OCI-LY7 (cell line): ENCODE data around the gene SBF2. TPM values are rescaled to one million over a fixed set of nuclear protein-coding genes. Genes with fewer than 3 reads are reported as not detected.

Source experiments
- BruUV-seq: library from RNA; stranded (reverse); fragments of 400-500 nt; replicated peaks from 2 replicates; lab custom pipeline; 2021; lab: Mats Ljungman, UMichigan
- CTCF ChIA-PET: fragments of 300-600 bp; sonication (Branson Sonifier 250); formaldehyde crosslinking; loops from one replicate; lab custom pipeline; 2022; ENCODE audit warnings: antibody characterized with exemption; ENCODE audit not compliant: unreplicated experiment; lab: Charles Lee
- POLR2A ChIA-PET: fragments of 300-600 bp; sonication (Branson Sonifier 250); formaldehyde crosslinking; loops from one replicate; lab custom pipeline; 2022; ENCODE audit warnings: antibody characterized with exemption; lab: Charles Lee
- DNase-seq: peaks from one replicate; pipeline ENCODE4 v3.0.0-alpha.2; 2015; ENCODE audit warnings: low spot score
- H2AFZ ChIP-seq: fragments of 200-600 bp; sonication (generic), shearing (Covaris generic); 2 replicates; pipeline ENCODE4 v1.6.1; 2014; ENCODE audit warnings: mild to moderate bottlenecking, antibody characterized with exemption, low read length, moderate library complexity
- H3K27ac ChIP-seq: fragments of 200-600 bp; sonication (generic); 2 replicates; pipeline ENCODE4 v1.5.1; 2014; ENCODE audit warnings: mixed run types, low read depth, mild to moderate bottlenecking, moderate library complexity, low read length, inconsistent platforms; ENCODE audit not compliant: poor library complexity, severe bottlenecking
- H3K36me3 ChIP-seq: fragments of 200-600 bp; sonication (generic); 2 replicates; pipeline ENCODE4 v1.6.1; 2014; ENCODE audit warnings: mild to moderate bottlenecking, antibody characterized with exemption, low read length, moderate library complexity, mixed read lengths; ENCODE audit not compliant: insufficient read depth
- H3K4me1 ChIP-seq: fragments of 200-600 bp; sonication (generic); 2 replicates; pipeline ENCODE4 v1.5.1; 2014; ENCODE audit warnings: mild to moderate bottlenecking, low read length; ENCODE audit not compliant: insufficient read depth, poor library complexity, severe bottlenecking
- H3K4me2 ChIP-seq: fragments of 200-600 bp; sonication (generic); 2 replicates; pipeline ENCODE4 v1.6.1; 2014; ENCODE audit warnings: mild to moderate bottlenecking, low read length
- H3K4me3 ChIP-seq: fragments of 200-600 bp; sonication (generic); 2 replicates; pipeline ENCODE4 v1.5.1; 2014; ENCODE audit warnings: mild to moderate bottlenecking, low read depth, low read length; ENCODE audit not compliant: poor library complexity, severe bottlenecking
- H3K79me2 ChIP-seq: fragments of 200-600 bp; sonication (generic); 2 replicates; pipeline ENCODE4 v1.6.1; 2016; ENCODE audit warnings: low read depth, mild to moderate bottlenecking, low read length, moderate library complexity, mixed read lengths; ENCODE audit not compliant: insufficient read depth
- H3K9me2 ChIP-seq: fragments of 200-600 bp; sonication (generic); 2 replicates; pipeline ENCODE4 v1.6.1; 2016; ENCODE audit warnings: mild to moderate bottlenecking, low read length, mixed read lengths; ENCODE audit not compliant: insufficient read depth
- H3K9me3 ChIP-seq: fragments of 200-600 bp; sonication (generic); 2 replicates; pipeline ENCODE4 v1.6.1; 2014; ENCODE audit warnings: mild to moderate bottlenecking, mixed run types, low read length, mixed read lengths
- H4K20me1 ChIP-seq: fragments of 200-600 bp; sonication (generic); 2 replicates; pipeline ENCODE4 v1.6.1; 2014; ENCODE audit warnings: mild to moderate bottlenecking, antibody characterized with exemption, low read length, moderate library complexity, mixed read lengths; ENCODE audit not compliant: insufficient read depth
- CTCF ChIP-seq: fragments of 200-600 bp; sonication (generic); conservative IDR thresholded peaks from 2 replicates; pipeline ENCODE4 v1.5.1; 2014; ENCODE audit warnings: mild to moderate bottlenecking, antibody characterized with exemption, low read length, moderate library complexity, mixed read lengths
- EZH2phosphoT487 ChIP-seq: fragments of 200-600 bp; sonication (generic); IDR thresholded peaks from 2 replicates; pipeline ENCODE4 v1.6.1; 2018; ENCODE audit warnings: low read depth, borderline replicate concordance, mild to moderate bottlenecking, mixed run types, antibody characterized with exemption, low read length, moderate library complexity, mixed read lengths
- intact Hi-C: fragments of 100-400 bp; cut with micrococcal nuclease; formaldehyde crosslinking; loops from one replicate; pipeline ENCODE4 v1.10.0; 2022; ENCODE audit not compliant: unreplicated experiment
- total RNA-seq, 2 experiments: library from RNA; depleted of rRNA in 1 of 2; stranded (reverse); fragments of >200 nt in 1 of 2; shearing (Covaris generic) in 1 of 2; gene quantifications; 2 replicates each; pipeline ENCODE4 v1.2.3, GENCODE V29; 2014 to 2022

Gene SBF2
- total RNA-seq, 2 experiments from 2014 or later: 12.9 to 14.3 TPM

- Histone ChIP-seq H3K4me2 (no peak overlapping the region), H3K9me3 (no peaks in the 10 kb centered on the region), H3K36me3 (no peaks in the 10 kb centered on the region), H4K20me1 (no peaks in the 10 kb centered on the region), H3K79me2 (no peaks in the 10 kb centered on the region), H3K27ac (no peak overlapping the region), H2AFZ (no peak overlapping the region), H3K4me1 (no peaks in the 10 kb centered on the region), H3K9me2 (no peaks in the 10 kb centered on the region), H3K4me3 (no peak overlapping the region)
- intact Hi-C loops: no loop called here
- TF ChIP-seq CTCF (no peak), EZH2phosphoT487 (no peak)
- BruUV-seq: no TSS peak
- ChIA-PET POLR2A (no interaction called here), CTCF (no interaction called here)
- DNase-seq: no peak
Observed at GRCh38 chr11:10222399-10222798, 71.6 kb downstream of the SBF2 start.

- H3K79me2 ChIP-seq: no peaks in the 10 kb centered on the region
- no peak overlapping the region for H3K4me2 ChIP-seq
- H3K27ac ChIP-seq: no peak overlapping the region
- H3K9me2 ChIP-seq: no peaks in the 10 kb centered on the region
- H3K9me3 ChIP-seq: no peaks in the 10 kb centered on the region
- ChIA-PET CTCF (no interaction called here), POLR2A (interaction anchor here (0.5 to 1.2 kb wide), 4 partner anchors 12 to 970 kb away, joined by 3 to 5 read pairs (median 3); no protein-coding TSS in a partner anchor)
- H3K36me3 ChIP-seq: no peaks in the 10 kb centered on the region
- H3K4me3 ChIP-seq: no peak overlapping the region
- TF ChIP-seq CTCF: no peak
- no peak for TF ChIP-seq EZH2phosphoT487
- H3K4me1 ChIP-seq: no peaks in the 10 kb centered on the region
- intact Hi-C loops: no loop called here
- BruUV-seq: no TSS peak
- H2AFZ ChIP-seq: no peak overlapping the region
- DNase-seq: no peak
- no peaks in the 10 kb centered on the region for H4K20me1 ChIP-seq
Observed at GRCh38 chr11:10221342-10221741, 72.7 kb downstream of the SBF2 start.

GRCh38 chr11:10211470-10211869 lies 82.5 kb downstream of the SBF2 start:
- no peaks in the 10 kb centered on the region for H3K36me3 ChIP-seq
- no peaks in the 10 kb centered on the region for H3K9me2 ChIP-seq
- intact Hi-C loops: no loop called here
- H4K20me1 ChIP-seq: no peaks in the 10 kb centered on the region
- POLR2A ChIA-PET: interaction anchor here (0.7 kb wide), 1 partner anchor 111 kb away, joined by 3 read pairs; no protein-coding TSS in a partner anchor
- H3K9me3 ChIP-seq: no peaks in the 10 kb centered on the region
- CTCF ChIA-PET: no interaction called here
- H3K4me3 ChIP-seq: no peak overlapping the region
- H2AFZ ChIP-seq: no peak overlapping the region
- no peak for DNase-seq
- no peaks in the 10 kb centered on the region for H3K79me2 ChIP-seq
- TF ChIP-seq CTCF: no peak
- no peak for TF ChIP-seq EZH2phosphoT487
- H3K27ac ChIP-seq: no peak overlapping the region
- H3K4me1 ChIP-seq: no peaks in the 10 kb centered on the region
- no peak overlapping the region for H3K4me2 ChIP-seq
- BruUV-seq: no TSS peak
